Stimulated activated CD8-positive, alpha-beta memory T cell treated with anti-CD3 and anti-CD28 coated beads, Interleukin-4, amount 100 ng/mL, for 48 hours (primary cell): ENCODE results near the gene DCBLD2.

ENCODE experiments used
- DNase-seq: peaks from one replicate; pipeline ENCODE4 v3.0.0-alpha.2; 2020

DCBLD2 gene

GRCh38 chr3:98763819-98764418 is 137.6 kb downstream of the DCBLD2 start:
- no peak for DNase-seq

GRCh38 chr3:98763076-98763475 is 138.4 kb downstream of the DCBLD2 start, which contains the start of gene ST3GAL6:
Gene ST3GAL6, plus strand, starts transcription at chr3:98763340. Its CDS starts 5,101 bp downstream, at chr3:98768441.
- DNase-seq, result no peak

GRCh38 chr3:98761643-98762229 is 139.8 kb downstream of the DCBLD2 start:
- no peak for DNase-seq

GRCh38 chr3:98759629-98760028 is 141.9 kb downstream of the DCBLD2 start:
- no peak for DNase-seq

GRCh38 chr3:98755601-98756000 is 145.9 kb downstream of the DCBLD2 start:
- DNase-seq, result no peak

- DNase-seq, result no peak
Measured at GRCh38 chr3:98754483-98754882, 147.0 kb downstream of the DCBLD2 start.

GRCh38 chr3:98750276-98750919 is 151.1 kb downstream of the DCBLD2 start:
- DNase-seq, result no peak

- DNase-seq, result no peak
Measured at GRCh38 chr3:98746882-98747281, 154.6 kb downstream of the DCBLD2 start.

- DNase-seq, result no peak
Measured at GRCh38 chr3:98746122-98746521, 155.4 kb downstream of the DCBLD2 start.
